Measurements from ENCODE around the gene POLR3E.
A peak's percentile ranks its signal among the peaks of the same experiment; 100 is the strongest.

POLR3E gene, protein sequence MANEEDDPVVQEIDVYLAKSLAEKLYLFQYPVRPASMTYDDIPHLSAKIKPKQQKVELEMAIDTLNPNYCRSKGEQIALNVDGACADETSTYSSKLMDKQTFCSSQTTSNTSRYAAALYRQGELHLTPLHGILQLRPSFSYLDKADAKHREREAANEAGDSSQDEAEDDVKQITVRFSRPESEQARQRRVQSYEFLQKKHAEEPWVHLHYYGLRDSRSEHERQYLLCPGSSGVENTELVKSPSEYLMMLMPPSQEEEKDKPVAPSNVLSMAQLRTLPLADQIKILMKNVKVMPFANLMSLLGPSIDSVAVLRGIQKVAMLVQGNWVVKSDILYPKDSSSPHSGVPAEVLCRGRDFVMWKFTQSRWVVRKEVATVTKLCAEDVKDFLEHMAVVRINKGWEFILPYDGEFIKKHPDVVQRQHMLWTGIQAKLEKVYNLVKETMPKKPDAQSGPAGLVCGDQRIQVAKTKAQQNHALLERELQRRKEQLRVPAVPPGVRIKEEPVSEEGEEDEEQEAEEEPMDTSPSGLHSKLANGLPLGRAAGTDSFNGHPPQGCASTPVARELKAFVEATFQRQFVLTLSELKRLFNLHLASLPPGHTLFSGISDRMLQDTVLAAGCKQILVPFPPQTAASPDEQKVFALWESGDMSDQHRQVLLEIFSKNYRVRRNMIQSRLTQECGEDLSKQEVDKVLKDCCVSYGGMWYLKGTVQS

DNA sequence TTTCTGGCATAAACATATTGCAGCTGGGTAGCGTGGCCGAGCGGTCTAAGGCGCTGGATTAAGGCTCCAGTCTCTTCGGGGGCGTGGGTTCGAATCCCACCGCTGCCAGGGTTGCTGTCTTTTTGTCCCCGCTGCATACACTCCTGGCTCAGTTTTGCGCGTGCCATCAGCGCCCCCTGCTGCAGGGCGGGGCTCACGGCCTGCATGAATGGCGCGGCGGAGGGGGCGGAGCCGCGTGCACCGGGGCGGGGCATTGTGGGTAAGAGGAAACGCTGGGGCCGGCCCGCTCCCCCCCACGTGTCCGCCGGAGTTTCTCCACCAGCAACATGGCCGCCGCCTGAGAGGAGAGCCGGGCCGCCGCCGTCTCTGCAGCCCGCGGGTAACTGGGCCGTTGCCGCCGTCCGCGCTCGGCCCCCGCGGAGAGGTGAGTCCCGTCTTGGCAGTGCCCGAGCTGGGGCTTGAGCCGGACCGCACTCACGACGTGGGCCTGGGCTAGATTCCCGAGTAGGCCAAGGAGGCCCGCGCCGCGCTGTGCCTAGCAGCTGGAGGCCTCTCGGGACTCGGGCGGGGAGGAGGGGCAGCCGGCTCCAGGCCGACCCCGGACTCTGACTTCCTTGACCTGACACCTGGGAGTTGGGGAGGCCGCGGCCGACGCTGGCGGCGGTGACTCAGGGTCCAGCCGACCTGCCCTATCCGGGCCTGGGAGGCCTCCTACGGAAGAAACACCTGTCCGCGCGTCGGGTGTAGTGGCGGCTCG lies at the start of gene POLR3E:
Gene POLR3E, plus strand, starts transcription at position 296 of the 757 bp plus-strand sequence. CDS start 5,560 bp downstream, outside the sequence.
- peak; percentile 85 to 99 (median 97) for DNase-seq

DNA sequence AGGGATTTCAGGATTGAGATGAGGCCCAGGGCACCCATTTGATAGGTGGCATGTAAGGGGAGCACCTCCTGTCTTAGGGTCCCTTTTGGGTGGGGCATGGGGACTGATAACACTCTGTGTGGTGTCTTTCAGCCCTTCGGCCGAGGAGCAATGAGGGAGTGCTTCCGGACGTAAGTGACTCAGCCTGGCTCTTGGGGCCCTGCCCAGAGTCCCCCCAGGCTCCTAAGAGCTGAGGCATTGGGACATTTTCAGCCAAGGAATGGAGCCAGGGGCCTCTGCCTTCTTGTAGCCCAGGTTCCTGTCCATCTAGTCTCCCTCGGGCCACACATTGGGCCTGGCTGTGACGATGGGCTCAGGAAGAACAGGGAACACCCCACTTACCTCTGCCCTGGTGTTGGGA lies 46.7 kb upstream of the POLR3E start:
- DNase-seq = no peak

DNA sequence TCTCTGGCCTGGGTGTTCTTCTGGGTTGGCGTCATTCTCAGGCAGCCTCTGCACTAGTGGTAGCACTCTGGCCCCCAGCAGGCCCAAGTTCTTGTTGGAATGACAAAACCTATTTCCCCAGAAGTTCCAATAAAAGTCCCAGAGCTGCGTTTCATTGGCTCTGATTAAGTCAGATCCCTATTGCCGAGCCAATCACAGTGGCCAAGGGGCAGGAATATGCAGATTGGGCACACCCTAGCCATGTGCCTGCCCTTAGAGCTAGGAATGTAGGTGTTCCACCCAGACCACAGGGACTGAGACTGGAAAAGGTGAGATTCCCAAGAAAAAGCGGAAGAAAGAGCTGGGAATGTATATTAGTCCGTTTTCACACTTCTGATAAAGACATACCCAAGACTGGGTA lies 44.9 kb upstream of the POLR3E start:
- DNase-seq = no peak

DNA sequence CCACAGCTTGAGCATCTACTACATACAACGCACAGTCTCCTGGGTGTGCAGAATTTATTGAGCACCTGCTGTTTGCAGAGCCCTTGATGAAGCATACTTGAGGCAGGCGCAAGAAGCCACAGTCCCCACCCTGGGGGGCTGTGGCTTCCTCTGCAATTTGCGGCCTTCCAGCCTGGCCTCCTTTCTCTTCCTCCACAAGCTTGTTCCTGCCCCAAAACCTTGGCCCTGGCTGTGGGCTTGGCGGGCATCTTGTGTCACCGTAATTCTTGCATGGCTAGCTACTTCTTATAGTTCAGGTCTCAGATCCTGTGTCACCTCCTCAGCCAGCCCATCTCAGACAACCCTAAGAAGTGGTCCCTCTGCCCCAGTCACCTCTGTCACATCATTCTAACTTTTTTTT lies 43.9 kb upstream of the POLR3E start:
- DNase-seq = no peak

DNA sequence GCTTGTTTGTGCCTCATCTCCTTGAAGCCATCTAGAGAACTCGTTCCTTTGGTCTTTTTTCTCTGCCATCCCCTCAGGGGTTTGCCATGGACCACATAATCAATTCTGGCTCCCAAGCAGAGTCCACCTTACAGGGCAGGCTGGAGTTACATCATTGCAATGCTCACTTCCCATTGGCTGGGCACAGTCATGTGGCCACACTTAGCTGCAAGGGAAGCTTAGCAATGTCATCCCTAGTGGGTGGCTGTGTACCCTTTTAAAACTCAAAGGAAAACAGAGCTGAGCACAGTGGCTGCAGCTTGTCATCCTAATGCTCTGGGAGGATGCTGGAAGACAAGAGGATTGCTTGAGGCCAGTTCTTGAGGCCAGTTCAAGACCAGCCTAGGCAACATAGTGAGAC lies 41.9 kb upstream of the POLR3E start:
- DNase-seq = no peak

DNA sequence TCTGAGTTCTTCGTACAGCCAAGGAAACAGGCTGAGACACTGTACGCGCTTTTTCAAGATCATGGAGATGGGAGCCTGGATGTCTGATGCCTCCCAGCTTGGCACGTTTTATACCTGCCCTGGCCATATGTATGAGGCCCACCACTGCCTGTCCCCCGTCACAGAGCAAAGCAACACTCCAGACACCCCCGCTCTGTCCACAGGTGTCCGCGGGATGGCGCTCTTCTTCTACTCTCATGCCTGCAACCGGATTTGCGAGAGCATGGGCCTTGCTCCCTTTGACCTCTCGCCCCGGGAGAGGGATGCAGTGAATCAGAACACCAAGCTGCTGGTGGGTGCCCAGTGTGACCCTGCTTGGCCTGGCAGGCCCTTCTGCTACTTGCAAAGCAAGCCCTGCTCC lies 39.8 kb upstream of the POLR3E start:
- no peak for DNase-seq

DNA sequence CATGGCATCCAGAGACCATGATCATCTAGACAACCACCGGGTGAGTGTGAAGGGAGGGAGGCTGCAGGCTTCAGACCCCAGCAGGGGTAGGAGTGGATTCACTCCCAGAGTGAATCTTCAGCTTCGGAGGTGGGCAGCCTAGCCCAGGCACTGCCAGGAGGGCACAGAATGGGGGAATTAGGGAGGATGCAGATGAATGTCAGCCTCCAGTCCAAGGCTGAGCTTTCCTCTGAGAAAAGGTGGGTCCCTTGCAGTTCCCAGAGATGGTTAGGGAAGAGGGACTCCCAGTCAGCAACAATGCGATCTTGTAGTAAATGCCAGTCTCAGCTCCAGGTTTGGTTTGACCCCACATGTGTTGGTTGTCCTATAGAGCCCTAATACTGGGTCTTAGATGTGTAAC lies 36.7 kb upstream of the POLR3E start:
- DNase-seq = no peak

DNA sequence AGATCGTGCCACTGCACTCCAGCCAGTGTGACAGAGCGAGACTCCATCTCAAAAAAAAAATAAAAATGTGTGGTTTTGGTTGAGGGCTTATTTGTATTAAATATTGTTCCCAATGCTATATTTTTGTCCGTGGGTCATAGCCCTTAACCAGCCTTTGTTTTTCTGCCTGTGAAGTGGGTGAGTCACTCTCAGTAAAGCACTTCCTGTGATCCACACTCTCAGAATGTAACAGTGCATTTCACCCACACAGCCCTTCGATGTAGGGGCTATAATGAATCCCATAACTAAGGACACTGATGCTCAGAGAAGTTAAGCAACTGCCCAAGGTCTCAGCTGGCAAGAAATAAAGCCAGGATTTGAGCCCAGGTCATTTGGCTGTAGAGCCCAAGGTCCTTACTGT lies 34.7 kb upstream of the POLR3E start:
- DNase-seq = no peak

DNA sequence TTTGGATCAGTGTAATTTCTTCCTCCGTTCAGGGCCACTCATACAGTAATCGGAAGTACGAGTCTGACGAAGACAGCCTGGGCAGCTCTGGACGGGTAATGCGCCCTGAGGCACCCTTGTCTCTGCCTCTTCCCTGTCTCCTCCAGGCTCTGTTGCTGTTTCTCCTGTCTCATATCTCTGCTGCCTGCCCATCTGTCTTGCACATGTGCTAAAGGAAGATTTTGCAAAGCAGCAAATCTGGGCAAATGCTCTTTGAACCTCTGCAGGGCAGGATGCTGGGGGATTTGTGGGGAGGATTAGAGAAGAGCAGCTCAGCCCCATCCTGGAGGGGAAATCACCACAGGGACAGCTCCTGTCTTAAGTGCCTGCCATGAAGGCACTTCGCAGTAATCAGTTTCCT lies 32.4 kb upstream of the POLR3E start:
- DNase-seq = no peak

DNA sequence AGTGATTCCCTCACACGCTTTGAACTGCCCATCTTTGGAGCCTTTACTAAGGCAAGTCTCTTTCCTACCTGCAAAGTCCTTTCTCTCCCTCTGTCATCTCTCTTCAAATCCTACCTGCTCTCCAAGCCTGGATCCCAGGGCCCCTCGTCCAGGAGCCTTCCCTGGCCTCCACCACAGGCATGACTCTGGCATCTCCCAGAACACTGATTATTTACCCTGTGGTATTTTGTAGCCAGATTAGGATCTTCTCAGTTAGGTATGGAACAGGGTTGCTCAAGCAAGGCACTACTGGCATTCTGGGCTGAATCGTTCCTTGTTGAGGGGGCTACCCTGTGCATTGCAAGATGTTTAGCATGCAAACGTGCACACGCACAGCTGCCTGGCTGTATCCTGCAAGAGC lies 31.9 kb upstream of the POLR3E start:
- DNase-seq = no peak

DNA sequence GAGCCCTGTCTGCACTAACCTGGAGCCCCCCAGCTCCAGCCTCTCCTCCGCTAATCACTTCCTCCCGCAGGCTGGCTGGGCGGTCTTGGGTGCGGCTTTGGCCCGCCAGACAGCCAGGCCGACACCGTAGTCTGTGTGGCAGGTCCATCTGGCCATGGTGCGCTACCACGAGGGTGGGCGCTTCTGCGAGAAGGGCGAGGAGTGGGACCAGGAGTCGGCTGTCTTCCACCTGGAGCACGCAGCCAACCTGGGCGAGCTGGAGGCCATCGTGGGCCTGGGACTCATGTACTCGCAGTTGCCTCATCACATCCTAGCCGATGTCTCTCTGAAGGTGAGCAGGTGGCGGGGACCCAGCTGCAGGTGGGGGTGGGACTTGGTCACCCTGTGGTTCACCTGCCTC lies 30.7 kb upstream of the POLR3E start:
- no peak for DNase-seq

DNA sequence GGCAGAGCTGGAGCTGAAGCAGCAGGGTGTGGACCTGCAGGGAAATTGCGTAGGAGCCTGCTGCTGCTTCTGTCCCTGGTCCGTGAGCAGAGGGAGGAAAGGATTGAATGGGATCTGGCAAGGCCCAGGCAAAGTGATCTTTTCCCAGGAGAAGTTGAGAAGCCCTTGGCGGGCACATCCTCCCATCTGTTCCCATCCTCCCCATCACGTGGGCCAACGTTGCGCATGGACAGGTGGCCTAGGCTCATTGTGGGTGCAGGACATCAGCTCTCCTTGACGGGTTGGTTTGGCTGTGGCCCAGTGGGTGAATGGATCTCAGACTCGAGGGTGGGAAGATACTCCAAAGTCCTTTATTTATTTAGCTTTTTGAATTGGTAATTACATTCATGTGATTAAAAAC lies 29.4 kb upstream of the POLR3E start:
- DNase-seq = no peak

DNA sequence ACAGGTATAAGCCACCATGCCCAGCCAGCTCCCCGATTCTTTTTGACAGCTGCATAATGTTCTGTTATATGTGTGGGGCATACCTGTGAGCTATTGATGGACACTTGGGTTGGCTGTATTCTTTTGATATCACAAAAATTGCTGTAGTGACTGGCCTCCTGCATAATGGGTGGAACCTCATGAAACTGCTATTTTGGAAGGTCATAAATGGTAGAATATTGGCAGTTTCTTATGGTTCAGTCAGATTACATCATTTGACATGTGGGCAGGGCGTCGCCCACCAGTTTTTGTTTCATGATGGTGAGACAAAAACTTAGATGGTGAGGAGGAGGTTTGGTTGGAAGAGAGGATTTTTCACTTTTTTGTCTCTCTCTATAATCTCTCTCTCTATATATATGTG lies 26.7 kb upstream of the POLR3E start:
- no peak for DNase-seq

DNA sequence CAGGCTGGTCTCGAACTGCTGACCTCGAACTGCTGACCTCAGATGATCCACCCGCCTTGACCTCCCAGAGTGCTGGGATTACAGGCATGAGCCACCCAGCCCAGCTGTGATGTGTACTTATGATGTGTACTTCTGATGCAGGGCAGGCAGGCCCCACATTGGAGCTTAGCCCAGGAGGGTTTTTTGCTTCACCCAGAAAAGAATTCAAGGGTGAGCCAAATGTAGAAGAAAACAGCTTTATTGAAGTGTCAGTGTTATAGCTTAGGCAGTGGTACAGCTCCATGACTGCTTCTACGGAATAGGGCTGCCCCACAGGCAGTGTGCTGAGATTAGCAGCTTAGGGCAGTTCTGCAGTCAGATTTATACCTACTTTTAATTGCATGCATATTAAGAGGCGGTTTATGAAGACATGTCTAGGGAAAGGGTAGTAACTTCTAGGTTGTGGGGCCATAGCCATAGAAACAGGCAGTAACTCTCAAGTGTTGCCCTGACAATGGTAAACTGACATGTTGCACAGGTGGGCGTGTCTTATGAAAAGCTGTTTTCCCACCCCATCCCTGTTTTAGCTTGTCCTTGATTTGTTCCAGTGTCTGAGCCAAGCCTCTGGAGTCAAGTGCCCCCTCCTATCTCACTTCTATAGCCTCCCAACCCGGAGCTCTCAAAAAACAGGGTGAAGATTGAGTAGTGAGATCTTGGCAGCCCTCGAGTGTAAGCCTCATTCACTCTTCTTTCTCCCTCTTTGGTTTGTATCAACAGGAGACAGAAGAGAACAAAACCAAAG lies 24.1 kb upstream of the POLR3E start:
- DNase-seq = no peak

DNA sequence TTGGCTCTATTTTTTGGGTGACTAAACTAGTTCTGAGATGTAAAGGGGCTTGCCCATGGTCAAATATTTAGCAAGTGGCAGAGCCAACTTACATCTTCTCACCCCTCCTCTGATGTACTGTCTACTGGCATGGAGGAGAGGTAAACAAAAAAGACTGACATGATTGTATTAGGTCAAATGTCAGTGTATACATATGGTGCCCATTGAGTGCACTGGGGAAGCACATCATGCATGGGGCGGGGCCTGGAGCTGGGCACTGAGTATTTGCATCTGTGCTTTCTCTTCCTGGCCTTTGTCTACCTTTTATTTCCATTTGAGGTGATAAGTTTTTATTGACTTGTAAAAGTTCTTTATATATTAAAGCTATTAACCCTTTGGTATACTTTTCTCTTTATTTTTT lies 22.3 kb upstream of the POLR3E start:
- no peak for DNase-seq

DNA sequence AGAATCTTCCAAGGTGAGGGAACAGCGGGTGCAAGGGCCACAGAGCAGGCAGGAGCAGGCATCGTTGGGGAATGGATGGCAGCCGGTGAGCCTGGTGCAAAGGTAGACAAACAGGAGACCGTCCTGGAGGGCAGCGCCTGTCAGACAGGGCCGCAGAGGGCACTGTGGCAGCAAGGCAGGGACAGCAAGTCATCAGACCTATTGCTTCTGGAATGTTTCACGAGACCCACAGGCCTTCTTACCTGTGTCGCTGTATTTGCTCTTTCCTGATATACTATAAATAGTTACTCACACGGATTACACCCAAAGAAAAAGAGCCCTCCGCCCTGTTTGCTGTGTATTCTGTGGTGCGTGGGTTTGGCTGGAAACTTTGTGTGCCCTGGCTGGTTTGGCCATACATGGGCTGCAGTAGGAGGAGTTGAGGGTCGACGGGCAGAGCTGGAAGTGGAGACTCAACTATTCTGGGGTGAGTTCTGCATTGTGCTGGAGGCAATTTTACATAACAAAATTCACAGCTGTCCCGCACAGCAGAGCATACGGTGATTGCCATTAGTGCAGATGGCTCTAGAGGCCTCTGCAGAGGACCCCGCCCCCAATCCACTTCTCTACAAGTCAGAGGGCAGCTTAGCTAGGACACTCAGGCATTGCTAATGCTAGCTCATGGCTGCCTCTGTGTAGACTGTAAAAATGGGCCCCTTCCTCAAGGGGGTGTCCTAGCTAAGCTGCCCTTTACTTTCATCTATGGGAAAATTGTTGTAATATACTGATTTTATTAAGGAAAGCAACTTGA lies 18.6 kb upstream of the POLR3E start:
- DNase-seq = no peak

DNA sequence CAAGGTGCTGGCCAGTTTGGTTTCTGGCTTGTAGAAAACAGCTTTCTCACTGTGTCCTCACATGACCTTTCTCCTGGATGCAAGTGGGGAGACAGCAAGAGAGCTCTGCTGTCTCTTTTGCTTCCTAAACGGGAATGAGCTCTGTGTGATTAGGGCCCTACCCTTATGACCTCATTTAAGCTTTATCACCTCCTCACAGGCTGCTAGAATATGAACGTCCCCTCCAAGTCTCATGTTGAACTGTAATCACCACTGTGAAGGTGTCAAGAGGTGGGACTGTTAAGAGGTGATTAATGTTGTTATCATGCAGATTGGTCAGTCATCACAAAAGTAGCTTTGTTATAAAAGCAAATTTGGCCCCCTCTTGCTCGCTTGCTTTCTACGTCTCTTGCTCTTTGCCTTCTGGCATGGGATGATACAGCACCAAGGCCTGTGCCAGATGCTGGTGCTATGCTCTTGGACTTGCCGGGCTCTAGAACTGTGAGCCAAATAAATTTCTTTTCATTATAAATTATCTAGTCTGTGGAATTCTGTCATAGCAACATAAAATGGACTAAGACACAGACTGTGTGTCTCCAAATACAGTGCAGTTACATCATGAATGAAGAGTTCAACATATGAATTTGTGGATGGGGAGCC lies 14.8 kb upstream of the POLR3E start:
- DNase-seq = no peak

DNA sequence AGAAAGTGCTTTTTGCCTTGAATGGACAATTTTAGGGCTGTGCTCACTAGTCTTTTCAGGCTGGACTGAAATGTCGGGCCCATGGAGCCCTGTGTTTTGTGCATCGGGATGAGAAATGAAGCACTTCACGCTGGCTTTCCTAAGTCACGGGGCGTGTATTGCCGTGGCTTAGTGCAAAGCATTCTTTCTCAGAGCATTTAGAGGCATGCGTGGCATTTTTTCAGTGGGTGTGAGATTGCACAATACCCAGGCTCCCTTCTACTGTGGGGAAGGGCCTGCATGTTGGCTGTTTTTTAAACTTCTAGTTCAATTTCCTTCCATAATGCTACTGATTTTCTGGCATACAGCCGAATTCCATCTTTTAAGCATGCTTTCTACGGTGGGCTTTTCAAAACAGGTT lies 12.6 kb upstream of the POLR3E start:
- DNase-seq = no peak

DNA sequence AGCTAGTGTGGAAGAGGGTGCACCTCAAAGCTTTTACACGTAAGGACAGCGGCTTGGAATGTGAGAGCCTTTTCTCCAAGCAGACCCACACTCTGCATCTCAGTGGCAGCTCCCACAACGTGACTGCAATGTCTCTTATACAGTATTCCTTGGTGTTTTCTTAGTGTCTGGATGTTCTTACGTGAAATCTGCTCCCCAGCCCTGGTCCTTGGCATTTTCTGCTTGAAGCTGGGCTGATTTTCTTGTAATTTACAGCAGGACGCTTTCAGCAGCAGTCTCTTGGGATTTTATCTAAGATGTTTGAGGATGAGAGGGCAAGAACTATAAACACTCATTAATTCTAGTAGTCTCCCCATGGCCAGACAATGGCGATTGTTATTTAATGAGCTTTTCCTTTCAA lies 12.1 kb upstream of the POLR3E start:
- DNase-seq = no peak

DNA sequence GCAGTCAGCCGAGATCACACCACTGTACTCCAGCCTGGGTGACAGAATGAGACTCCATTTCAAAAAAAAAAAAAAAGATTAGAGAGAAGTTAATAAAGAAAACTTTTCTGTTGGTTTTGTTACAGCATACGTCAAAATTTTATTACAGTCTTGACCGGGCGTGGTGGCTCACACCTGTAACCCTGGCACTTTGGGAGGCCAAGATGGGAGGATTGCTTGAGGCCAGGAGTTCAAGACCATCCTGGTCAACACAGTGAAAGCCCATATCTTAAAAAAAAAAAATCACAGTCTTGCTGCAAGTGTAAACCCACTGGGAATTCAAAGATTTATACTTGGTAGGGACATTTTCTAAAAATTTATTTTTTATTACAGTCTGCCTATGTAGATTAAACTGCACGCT lies 6.2 kb upstream of the POLR3E start:
- DNase-seq = no peak
